Brain pericyte (primary cell): ENCODE results near the gene NTPCR.
"Not testable (repeated sequence)": the region's sequence is repeated elsewhere in the genome, so short reads cannot be mapped to it uniquely, and the experiment has no call there.

Experiments used
- DNase-seq: peaks from one replicate; pipeline ENCODE4 v3.0.0-alpha.2; 2012; ENCODE audit warnings: low read depth, low spot score

NTPCR gene

DNA sequence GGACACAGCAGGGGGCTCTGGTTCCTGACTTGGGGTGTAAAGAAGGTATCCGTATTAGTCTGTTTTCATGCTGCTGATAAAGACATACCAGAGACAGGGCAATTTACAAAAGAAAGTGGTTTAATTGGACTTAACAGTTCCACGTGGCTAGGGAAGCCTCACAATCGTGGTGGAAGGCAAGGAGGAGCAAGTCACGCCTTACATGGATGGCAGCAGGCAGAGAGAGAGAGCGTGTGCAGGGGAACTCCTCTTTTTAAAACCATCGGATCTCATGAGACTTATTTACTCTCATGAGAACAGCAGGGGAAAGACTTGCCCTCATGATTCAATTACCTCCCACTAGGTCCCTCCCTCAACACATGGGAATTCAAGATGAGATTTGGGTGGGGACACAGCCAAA lies 23.2 kb upstream of the NTPCR start:
- DNase-seq, result not testable (repeated sequence)

DNA sequence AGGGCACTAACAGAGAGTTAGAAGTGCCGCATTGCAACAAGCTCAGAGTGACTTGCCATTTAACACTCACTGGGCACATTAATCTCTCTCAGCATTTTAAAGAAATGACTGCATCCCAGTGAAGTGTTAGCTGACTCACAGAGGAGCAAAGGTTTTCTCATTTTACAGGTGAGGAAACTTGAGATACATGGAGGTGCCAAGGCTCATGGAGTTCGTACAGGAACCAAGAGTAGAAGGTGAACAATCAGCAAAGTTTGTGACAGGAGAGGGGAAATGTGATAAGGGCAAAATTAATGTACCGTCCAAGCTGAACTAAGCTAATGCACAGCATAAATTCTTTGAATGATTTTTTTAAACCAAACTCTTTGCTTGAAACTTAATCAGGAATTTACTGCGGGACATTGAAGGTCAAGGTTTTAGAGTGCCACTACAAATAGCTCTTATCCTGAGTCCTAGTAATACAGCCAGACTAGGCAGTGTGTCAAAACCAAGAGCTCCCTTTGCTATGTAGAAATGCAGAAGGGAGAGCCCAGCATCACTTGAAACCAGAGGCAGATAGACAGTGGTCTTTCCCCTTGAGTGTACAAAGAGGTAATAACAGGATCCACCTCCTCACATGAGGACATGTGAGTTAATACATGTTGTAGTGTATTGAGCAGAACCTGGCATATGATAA lies 22.4 kb upstream of the NTPCR start:
- no peak for DNase-seq

DNA sequence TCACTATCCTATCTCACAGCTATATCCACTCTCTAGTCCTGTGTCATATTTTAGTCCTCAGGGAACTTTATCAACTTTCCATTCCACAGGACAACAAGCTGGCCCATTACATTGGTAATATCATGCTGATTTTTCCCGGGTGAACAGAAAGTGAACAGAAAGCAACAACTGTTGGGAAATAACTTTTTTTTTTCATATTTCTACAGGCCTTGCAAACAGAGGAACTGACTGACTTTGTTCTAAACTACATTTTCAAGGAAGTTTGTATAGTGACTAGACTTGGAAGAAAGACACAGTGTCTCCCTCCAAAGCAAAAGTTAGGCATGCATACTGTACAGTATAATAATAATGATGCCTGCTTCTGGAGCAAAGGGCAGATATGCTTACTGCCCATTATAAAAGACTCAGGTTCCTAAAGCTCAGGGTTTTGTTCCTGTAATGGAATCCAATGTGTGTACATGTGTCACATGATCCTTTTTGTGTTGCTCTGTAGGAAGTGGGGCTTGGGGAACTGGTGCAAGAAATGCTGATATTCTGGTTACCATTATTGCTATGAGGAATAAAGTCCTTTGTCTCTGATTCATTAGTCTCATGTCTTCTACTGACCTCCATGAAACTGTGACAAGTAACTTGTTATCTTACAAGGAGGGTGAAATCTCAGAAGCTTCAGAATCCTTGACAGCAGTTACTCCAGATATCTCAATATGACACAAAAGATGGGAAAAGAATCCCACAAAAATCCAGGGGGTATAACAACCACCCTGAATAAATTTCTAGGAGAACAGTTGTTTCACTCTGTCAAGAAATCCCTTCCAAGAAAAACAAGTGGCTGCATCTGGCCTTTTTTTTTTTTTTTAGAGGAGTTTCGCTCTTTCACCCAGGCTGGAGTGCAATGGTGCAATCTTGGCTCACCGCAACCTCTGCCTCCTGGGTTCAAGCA lies 17.7 kb upstream of the NTPCR start:
- DNase-seq, result no peak

DNA sequence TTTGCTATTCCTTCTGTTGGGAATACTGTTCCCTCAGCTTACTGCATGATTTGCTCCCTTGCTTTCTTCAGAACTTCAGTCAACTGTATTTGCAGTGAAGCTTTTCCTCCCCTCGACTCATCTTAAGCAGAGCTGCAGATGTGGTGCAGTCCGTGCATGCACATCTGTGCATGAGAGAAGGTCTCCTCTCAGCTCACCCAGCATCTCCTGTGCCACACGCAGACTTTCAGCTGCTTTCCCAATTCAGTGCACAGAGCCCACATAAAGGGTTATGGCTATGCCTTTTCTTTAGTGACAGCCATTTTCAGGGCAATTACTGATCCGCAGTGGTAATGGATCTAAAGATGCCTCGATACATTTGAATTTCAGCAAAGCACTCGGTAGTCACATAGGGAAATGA lies 13.5 kb upstream of the NTPCR start:
- DNase-seq, result no peak

DNA sequence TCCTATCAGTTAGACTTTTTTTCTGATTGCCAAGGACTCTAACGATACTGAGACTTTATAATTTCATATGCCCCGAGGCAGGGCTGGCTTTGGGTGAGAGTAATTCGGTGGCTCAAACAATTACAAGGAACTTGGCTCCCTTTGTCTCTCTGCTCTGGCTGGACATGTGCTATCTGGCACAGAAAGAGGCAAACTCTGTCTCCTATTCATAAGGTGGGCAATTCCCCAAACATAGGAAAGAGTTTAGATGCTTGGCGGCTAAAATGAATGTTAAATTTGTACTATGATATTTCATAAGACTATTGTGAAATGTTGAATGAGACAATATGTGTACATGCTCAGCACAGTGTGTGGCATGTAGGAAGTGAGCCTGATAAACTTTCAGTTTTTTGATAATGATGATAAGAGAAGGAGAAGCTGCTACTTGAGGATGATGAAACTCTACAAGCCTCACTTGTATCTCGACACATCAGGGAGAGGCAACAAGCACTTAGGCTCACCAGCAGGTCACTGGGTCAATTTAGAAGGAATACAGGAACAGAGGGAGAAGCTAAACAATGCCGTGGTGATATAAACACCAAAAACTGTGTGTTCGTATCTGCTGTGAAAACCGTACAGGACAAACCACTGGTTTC lies 12.6 kb upstream of the NTPCR start:
- no peak for DNase-seq

DNA sequence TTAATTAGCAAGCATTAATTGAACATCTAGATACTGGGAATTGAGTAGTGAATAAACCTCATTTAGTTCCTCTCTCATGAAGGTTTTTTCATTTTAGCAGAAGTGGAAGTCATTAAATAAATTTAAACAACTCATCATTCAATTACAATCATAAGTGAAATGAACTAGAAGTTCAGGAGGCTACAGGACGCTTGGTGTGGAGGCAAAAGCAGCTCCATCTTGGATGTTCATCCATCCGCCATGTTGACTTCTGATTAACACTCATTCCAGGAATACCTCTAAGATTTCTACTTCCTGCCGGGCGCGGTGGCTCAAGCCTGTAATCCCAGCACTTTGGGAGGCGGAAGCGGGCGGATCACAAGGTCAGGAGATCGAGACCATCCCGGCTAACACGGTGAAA lies 11.5 kb upstream of the NTPCR start:
- no peak for DNase-seq

DNA sequence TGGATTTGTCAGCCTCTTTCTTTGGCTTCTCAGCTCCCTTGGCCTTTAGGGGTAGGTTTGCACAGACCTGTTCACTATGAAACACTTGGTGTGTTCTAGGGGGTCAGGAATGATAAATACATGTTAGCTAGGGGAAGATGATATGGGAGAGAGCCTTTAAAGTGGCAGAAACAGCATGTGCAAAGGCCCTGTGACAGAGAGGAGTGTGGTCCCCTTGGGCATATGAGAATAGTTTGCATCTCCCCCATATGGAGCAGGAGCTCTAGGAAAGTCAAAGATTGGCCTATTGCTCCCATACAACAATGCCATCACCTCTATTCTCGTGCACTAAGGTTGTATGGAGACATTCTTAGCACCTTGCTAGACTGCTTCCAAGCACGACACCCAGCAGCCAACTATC lies 10.7 kb upstream of the NTPCR start:
- no peak for DNase-seq

DNA sequence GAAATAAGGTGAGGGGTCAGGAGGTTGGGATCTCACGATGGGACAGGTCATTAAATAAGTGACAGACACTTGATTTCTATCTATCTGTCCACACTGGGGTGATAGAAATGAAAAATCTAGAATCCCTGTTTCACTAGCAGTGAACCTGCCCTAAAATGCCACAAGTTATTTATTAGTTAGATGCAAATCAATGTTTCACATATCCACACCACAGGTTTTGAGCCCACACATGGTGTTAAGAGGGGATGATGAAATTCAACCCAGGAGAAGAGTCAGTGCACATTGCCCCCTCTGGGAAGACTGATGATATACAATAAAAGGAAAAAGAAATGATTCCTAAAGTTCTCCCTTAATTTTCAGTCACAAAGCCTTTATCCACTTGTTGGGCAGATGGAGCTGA lies 10.1 kb upstream of the NTPCR start:
- no peak for DNase-seq

DNA sequence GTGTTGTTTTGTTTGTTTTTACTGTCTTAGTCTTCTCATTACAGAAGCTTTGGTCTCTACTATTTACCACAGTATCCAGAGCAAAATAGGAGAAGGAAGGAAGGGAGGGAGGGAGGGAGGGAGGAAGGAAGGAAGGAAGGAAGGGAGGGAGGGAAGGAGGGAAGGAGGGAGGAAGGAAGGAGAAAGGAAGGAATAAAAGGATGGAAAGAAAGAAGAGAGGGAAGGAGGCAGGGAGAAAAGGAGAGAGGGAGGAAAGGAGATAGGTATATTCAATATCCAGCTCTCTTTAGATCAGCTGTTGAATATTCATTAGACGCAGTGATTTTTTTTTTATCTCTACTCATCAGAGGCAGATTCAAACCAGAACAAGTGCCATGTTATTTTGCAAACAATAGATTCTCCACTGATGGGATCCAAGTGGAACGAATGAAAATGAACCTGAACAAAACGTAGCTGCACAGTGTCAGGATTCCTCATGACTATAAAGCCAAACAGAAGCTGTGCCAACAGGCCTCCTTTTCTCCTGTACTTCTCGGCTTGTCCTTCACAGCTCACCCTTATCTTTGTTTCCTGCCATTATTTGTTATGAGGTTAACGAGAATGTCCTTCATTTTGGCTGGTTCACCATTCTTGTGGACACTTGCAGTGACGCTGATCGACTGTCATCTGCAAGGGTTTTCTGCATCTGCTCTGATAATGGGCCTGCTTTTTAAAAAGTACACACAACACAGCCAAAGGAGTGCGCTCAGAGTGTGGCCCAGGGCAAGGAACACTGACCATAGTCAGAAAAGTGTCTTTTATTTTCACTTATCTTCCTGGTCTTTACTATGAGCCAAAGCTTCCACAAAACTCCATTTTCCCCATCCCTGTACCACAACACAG lies 7.8 kb upstream of the NTPCR start:
- no peak for DNase-seq

DNA sequence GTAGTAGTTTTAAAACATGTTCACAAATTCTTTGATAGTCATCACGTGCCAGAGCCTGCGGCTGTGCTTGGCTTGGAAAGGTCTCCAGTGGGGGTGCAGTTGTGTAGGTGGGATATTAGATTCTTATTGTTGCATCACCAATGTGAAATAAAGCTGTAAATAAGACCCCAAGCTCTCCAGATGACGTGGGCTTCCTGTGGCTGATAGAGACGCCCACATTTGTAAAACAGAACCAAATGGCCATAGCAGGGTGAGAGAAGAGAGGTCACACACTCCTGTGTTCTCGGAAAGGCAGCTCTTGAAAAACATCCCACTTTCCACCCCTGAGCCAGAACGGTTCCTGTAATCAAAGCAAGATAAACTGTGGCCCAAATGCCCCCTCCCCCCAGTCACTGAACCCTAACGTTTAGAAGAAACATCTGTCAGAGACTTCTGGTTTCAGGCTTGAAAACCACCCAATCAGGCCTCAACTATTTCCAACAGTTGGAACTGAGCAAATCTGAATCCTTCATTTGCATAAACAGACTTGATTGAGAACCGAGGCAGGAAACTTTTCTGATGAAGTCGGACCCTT lies 6.6 kb upstream of the NTPCR start:
- no peak for DNase-seq

DNA sequence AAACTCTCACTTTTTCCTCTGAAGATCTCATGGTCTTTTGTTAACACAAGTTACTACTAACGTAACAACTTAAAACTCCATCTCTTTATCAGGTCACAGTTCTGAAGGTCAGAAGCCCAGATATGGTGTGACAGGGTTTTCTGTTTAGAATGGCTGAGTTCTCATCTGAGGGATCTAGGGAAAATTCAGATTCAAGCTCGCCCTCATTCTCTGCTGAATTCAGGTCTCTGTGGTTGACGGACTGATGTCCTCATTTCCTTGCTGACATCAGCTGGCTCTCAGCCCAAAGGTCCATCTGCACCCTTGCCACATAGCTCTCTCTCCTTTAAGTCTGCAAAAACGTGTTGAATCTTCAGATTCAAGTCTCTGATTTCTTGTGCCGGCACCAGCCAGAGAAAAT lies 6.1 kb upstream of the NTPCR start:
- DNase-seq, result no peak

DNA sequence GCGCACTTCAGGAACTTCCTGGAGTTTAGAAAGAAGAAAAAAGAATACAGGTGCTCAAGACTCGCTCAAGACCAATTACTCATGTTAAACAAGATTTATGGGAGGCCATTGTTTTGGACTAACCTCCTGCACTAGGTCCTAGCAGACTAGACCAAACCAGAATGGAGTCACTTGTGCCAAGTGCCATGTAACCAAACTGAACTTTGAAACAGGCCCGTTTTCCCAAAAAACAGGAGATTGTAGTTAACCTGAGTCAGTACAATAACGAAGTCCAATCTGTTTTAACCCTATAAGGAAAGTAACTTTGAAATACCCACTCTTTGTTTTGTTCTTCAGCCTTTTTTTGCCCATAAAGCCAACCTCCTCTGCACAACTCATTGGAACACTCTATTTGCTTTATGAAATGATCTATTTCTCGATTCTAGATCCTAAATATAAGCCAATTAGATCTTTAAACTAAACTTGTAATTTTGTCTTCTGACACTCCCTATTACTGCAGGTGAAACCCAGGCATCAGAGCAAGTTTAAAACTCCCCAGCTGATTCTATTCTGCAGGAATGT lies 695 bp upstream of the NTPCR start:
- DNase-seq, result no peak

DNA sequence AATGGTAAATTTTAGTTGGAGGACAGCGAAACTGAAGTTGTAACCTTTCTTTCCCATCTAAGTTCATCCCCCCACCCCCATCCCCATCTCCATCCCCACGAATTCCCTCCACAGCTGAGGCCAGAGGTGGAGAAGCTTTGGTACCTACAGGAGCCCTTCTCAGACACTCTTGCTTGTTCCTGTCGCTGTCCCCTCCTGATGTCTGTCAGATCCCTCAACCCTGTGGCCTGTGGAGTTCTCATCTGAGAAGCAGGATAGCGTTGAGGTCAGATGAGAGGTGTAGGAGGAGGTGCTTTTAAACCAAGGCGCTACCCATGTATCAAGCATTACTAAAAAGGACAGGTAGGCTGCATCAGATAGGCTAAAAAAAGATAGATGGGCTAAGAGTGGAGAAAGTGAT lies 769 bp downstream of the NTPCR start:
- DNase-seq, result no peak

DNA sequence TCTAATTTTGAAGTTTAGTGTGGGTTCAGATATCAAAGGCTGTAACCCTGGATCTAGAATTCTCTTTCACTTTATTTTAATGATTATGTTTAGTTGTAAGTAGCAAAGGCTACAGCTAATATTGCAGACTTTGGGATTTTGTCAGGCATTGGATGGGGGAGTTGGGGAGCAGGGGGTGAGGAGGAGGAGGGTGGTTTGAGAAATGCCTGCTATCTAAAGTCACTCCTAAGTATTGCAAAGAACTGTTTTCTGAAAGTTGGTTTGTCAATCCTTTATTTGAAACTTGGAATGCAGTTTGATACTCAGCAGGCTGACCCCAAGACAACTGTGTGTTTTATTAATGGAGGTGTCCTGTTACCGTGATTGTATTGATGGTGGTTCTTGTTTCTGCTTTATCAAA lies 1.2 kb downstream of the NTPCR start:
- no peak for DNase-seq

DNA sequence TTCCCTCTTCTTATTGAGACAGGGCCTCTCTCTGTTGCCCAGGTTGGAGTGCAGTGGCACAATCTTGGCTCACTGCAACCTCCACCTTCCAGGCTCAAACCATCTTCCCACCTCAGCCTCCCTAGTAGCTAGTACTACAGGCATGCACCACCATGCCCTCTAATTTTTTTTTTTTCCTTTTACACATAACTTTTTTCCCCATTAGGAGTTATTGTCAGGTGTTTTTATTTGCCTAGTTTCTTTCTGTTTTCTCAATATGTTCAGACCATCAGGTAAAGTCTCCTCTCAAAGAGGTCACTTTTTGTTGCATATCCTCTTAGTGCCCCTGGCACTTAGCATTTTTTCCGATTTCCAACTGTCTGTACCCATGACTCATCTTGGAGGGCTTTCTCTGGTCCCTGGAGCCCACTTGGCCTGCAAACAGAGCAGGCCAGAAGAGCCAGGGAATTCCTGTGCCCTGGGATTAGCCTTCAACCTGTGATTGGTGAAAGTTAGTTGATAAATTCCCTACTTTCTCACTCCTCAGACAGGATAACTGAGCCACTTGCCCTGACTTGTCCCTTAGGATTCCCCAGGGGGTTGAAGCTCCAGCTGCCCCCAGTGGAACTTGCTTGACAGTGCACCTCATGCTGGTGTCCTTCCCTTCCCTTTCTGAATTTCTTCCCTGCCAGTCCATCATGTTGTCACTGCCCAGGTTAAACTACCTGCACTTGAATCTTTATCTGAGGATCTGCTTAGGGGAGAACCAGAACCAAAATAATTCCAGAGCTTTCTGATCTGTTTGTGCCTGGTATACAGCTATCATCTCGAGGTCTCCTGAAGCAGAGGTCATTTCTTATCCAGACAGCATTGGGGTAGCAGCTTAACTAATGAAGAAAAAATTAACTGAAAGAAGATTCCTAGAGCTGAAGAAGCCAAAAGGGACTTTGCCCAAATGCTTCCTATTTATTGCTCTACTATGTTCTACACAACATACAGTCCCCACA lies 2.4 kb downstream of the NTPCR start:
- DNase-seq, result no peak

DNA sequence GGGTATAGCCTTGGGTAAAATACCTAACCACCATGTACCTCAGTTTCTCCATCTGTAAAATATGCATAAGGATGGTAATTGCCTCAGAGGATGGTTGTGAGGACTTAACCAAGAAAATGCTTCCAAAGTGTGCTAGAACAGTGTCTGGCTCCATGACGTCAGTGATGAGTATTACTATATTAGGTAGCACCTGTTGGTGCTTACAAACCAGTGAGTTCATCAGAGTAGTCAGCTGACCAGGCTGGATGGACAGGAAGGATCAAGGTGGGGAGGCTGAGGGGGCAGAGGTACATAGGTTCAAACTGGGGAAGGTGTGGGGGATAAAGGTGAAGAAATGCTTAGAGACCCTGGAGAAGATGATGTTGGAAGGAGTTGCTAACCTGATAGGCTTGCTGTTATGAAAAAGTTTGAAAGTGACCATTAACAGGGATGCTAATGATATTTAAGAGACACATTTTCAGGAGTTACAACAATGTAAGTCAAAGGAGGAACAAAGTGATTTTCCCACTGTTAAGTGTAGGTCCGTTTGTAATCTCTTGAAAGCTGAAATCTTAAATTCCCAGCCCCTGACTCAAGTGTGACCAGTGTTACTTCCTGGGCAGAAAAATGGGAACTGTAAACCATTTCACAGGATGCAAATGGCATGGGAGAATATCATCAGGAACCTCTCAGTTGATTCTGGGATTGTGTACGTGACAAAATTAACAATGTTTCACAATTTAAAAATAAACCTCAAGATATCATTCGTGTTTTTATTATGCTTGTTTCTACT lies 4.4 kb downstream of the NTPCR start:
- DNase-seq, result no peak

DNA sequence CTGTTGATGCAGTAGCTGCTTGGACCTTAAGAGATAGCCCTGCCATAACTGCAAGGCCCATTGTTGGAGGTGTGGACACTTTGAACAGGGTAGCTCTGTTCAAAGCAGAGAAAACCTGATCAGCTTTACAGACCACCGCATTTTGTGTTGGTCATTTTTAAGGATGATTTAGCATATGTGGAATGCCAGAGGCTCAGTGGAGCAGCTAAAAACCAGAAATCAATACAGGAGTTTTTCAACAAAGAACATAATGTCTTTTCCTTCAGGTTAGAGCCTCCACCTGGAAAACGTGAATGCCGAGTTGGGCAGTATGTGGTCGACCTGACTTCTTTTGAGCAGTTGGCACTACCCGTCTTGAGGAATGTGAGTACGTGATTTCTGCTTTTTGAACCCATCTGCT lies 5.7 kb downstream of the NTPCR start:
- no peak for DNase-seq

DNA sequence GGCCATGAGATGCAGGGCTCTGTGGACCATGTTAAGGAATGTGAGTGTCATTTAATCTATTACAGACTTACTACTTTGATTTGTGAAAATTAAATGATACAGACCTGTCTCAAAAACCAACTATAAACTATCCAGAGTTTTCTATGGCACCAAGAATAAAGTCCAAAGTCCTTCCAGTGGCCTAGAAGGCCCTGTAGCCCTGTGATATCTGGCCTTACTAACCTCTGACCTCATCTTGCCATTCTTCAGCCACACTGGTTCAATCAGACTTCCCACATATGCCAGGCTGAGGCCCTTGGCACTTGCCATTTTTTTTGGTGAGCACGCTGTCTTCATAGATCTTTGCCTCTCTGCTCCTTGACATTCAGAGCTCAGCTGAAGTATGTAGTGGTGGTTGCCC lies 7.7 kb downstream of the NTPCR start:
- no peak for DNase-seq
